Astrocyte of the cerebellum (primary cell): ENCODE results near the gene ZEB2.

Experiments
- DNase-seq: peaks from one replicate; pipeline ENCODE4 v3.0.0-alpha.2; 2011; ENCODE audit warnings: low read depth
- H3K4me3 ChIP-seq: 2 replicates; pipeline ENCODE4 v1.5.1; 2011; ENCODE audit warnings: mild to moderate bottlenecking, low read depth, low read length, moderate library complexity
- CTCF ChIP-seq: IDR thresholded peaks from 2 replicates; pipeline ENCODE4 v1.5.1; 2012; ENCODE audit warnings: low read length, low read depth, moderate library complexity, mild to moderate bottlenecking; ENCODE audit errors: missing control alignments
- in situ Hi-C: cut with HindIII; loops from 2 replicates; pipeline ENCODE4 v1.10.0; 2017; ENCODE audit warnings: low sequenced_read_pairs

ZEB2 gene

DNA sequence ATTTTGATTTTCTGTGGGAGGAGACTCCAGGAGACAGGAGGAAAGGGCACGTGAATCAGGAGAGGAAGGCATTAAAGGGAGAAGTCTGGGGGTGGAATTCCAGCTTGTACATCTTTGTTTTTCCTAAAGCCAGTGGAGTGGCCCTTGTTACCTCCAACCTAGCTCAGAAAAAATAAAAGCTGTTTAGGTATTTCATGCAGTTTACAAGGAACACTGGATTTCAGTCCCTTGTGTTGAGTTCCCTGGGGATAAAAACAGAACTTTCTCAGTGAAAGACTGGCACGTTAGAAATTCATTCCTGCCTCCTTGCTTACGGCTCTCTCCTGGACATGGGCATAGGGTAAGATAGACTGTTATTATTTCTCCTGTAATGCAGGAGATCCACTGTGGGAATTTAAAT, 170.2 kb downstream of the ZEB2 start:
- in situ Hi-C loops = no loop called here
- TF ChIP-seq CTCF = no peak
- H3K4me3 ChIP-seq = no peak overlapping the region
- DNase-seq = no peak

DNA sequence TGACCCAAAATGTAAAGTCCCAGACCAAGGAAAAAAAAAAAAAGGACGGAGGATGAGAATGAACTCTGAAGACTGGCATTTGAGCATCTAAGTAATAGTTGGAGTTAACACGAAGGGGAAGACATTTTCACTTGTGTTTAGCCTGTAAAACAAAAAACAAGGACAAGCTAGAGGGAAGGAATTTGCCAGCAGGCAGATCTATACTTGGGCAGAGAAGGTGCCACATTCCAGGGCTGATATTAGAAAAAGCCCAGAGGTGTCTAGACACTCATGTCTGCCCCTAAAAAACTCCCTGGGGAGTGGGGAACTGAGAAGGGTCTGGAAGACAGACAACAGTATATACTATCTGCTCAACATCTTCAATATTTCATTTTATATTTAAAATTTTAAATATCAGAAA, 171.1 kb downstream of the ZEB2 start:
- no peak for DNase-seq
- in situ Hi-C loops = no loop called here
- no peak overlapping the region for H3K4me3 ChIP-seq
- TF ChIP-seq CTCF = no peak

- in situ Hi-C loops = no loop called here
- no peak overlapping the region for H3K4me3 ChIP-seq
- no peak for DNase-seq
- TF ChIP-seq CTCF = no peak
These were observed 173.7 kb downstream of the ZEB2 start for GRCh38 chr2:144346229-144346628.

DNA sequence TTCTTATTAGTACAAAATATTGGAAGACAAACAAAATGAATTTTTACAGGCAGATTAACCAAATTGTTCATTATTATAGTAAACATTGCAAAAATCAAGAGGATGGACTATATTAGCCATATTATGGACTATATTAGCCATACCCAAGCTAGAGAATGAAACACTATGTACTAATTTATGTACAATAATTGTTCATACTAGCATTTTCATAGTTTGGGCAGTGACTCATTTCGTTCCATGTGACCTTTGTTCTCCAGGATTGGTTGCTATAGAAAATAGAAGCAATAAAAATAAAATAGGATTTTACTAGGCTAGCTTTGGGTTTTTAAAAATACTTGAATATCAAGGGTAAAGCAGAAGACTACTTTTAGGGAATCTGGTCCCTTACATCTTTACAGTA, 176.8 kb downstream of the ZEB2 start:
- no peak for DNase-seq
- no peak for TF ChIP-seq CTCF
- in situ Hi-C loops = no loop called here
- no peak overlapping the region for H3K4me3 ChIP-seq

GRCh38 chr2:144341538-144341937, 178.4 kb downstream of the ZEB2 start:
- TF ChIP-seq CTCF = no peak
- DNase-seq = no peak
- H3K4me3 ChIP-seq = no peak overlapping the region
- in situ Hi-C loops = no loop called here

- in situ Hi-C loops = no loop called here
These were observed 180.9 kb downstream of the ZEB2 start for GRCh38 chr2:144339048-144339447.

More at GRCh38 chr2:144339048-144339447, 180.9 kb downstream of the ZEB2 start:
- H3K4me3 ChIP-seq = no peak overlapping the region
- no peak for TF ChIP-seq CTCF
- DNase-seq = no peak
